ENCODE data around the gene KLK7. TPM values are rescaled to one million over a fixed set of nuclear protein-coding genes. Genes with fewer than 3 reads are reported as not detected.

The KLK7 gene
- total and polyA plus RNA-seq, 2 donors (not counting 3 experiments of a cell fraction or from before 2014, with no cell fraction given), result not detected

GRCh38 chr19:51030631-51031030, 46.9 kb upstream of the KLK7 start:
- Histone ChIP-seq H3K9me3 (replicated peaks; ENCODE audit: control insufficient read depth, insufficient read depth, low read length) (no peaks in the 10 kb centered on the region), H3K27me3 (ENCODE audit: control insufficient read depth in 2 of 2, insufficient read depth in 2 of 2, low read length in 2 of 2) (no peaks in the 10 kb centered on the region), H3K9me1 (replicated peaks; ENCODE audit: control insufficient read depth, extremely low read depth, insufficient read depth, low read length) (no peaks in the 10 kb centered on the region), H3K4me1 (ENCODE audit: control insufficient read depth, extremely low read depth, insufficient read depth, low read length) (no peaks in the 10 kb centered on the region), H4K20me1 (replicated peaks; ENCODE audit: control insufficient read depth, extremely low read depth, insufficient read depth, low read length) (no peaks in the 10 kb centered on the region), H3K79me2 (ENCODE audit: control insufficient read depth, insufficient read depth, low read length) (no peaks in the 10 kb centered on the region), H3K27ac (ENCODE audit: insufficient read depth, low read depth, low read length) (no peak overlapping the region), H3K9ac (replicated peaks; ENCODE audit: extremely low read depth, insufficient read depth, low read length) (no peak overlapping the region), H3K4me3 (replicated peaks in 1 of 3; ENCODE audit: insufficient read depth in 1 of 3, low read depth in 1 of 3, low read length in 3 of 3) (no peak overlapping the region), H3K36me3 (ENCODE audit: control insufficient read depth in 2 of 2, extremely low read depth in 1 of 2, insufficient read depth in 2 of 2, low read length in 2 of 2) (no peaks in the 10 kb centered on the region), H2AFZ (ENCODE audit: low read depth, low read length) (no peak overlapping the region), H3K4me2 (ENCODE audit: insufficient read depth, low read length) (no peak overlapping the region)
- DNase-seq (ENCODE audit: low read depth, low spot score) (no peak), FAIRE-seq (no peak)
- POLR2A ChIA-PET, result no interaction called here
- dilution Hi-C loops (cut with MboI; ENCODE audit: extremely low pct_ligation_motif_present, low sequenced_read_pairs) (no loop called here), intact Hi-C loops (cut with micrococcal nuclease) (no loop called here)
- CTCF ChIA-PET, result no interaction called here
- TF ChIP-seq JUN (IDR thresholded peaks at IDR 0.05; ENCODE audit: borderline replicate concordance, insufficient read depth, insufficient read length, low read depth) (no peak), MYC (IDR thresholded peaks at IDR 0.05; ENCODE audit: low read depth, low read length) (no peak), GATA2 (IDR thresholded peaks at IDR 0.05; ENCODE audit: insufficient read depth, insufficient read length, low read depth, low read length) (no peak), EZH2 (IDR thresholded peaks at IDR 0.05; ENCODE audit: borderline replicate concordance, low read depth, low read length, severe bottlenecking) (no peak), POLR2AphosphoS5 (IDR thresholded peaks at IDR 0.05; ENCODE audit: insufficient read depth, low read depth, low read length) (no peak), POLR2A (IDR thresholded peaks at IDR 0.05; ENCODE audit: low read depth, low read length) (no peak), FOS (IDR thresholded peaks at IDR 0.05; ENCODE audit: borderline replicate concordance, insufficient read depth, low read length) (no peak)
- TF ChIP-seq, protein P1, sequence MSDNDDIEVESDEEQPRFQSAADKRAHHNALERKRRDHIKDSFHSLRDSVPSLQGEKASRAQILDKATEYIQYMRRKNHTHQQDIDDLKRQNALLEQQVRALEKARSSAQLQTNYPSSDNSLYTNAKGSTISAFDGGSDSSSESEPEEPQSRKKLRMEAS (IDR thresholded peaks at IDR 0.05; ENCODE audit: insufficient read depth, insufficient read length), result no peak
- TF ChIP-seq, protein P2, sequence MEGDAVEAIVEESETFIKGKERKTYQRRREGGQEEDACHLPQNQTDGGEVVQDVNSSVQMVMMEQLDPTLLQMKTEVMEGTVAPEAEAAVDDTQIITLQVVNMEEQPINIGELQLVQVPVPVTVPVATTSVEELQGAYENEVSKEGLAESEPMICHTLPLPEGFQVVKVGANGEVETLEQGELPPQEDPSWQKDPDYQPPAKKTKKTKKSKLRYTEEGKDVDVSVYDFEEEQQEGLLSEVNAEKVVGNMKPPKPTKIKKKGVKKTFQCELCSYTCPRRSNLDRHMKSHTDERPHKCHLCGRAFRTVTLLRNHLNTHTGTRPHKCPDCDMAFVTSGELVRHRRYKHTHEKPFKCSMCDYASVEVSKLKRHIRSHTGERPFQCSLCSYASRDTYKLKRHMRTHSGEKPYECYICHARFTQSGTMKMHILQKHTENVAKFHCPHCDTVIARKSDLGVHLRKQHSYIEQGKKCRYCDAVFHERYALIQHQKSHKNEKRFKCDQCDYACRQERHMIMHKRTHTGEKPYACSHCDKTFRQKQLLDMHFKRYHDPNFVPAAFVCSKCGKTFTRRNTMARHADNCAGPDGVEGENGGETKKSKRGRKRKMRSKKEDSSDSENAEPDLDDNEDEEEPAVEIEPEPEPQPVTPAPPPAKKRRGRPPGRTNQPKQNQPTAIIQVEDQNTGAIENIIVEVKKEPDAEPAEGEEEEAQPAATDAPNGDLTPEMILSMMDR (IDR thresholded peaks at IDR 0.05; ENCODE audit: extremely low read depth in 1 of 2, insufficient read depth in 1 of 2, low read depth in 1 of 2, low read length in 2 of 2), result no peak
- no TSS peak for BruUV-seq (replicated peaks)

Data from endothelial cell of umbilical vein (primary cell).